ENCODE measurements around the gene MDP1. TPM values are rescaled to one million over a fixed set of nuclear protein-coding genes. Genes with fewer than 3 reads are reported as not detected.

The MDP1 gene
- 15.3 and 17.8 TPM in 2 replicates for total RNA-seq

DNA sequence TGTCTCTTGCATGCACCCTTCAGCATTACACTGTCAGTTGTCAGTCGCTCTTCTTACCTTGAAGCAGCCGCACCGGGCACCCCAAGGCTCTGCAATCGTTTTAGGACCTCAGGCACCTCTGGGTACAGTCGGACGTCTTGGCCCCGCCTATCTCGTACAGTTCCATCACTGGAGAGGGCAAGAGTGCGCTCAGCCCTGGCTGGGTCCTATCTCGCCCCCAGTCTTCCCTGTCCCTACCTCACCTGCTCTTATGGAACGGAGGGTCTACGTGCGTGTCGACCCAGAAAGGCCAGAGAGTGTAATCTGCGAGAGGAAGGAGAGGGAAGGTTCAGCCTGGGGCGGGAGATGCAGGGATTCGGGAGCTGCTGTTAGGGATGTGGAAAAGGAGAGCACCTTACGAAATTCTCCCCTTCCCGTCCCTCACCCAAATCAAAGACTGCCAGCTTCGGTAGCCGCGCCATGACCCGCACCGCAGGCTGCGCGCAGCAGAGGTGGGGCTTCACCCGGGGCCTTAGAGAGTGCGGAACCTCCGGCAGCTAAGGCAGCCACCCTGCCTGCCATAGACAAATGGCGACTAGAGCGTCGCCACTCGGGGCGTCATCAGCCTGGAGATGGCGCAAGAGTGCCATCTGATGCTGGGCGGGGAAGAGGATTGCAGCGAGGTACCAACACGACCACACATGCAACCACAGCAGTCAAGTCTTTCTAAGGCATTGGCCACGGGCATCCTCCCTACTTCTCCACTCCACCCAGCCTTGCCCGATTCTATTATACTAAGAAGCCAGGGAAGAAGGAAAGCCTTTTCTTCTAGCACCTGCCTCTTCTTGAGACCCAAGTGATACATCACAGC, at the start of gene MDP1:
Gene MDP1, minus strand, starts transcription at position 572 of the 850 bp plus-strand sequence. Its CDS starts 111 bp downstream, at position 461.

DNA sequence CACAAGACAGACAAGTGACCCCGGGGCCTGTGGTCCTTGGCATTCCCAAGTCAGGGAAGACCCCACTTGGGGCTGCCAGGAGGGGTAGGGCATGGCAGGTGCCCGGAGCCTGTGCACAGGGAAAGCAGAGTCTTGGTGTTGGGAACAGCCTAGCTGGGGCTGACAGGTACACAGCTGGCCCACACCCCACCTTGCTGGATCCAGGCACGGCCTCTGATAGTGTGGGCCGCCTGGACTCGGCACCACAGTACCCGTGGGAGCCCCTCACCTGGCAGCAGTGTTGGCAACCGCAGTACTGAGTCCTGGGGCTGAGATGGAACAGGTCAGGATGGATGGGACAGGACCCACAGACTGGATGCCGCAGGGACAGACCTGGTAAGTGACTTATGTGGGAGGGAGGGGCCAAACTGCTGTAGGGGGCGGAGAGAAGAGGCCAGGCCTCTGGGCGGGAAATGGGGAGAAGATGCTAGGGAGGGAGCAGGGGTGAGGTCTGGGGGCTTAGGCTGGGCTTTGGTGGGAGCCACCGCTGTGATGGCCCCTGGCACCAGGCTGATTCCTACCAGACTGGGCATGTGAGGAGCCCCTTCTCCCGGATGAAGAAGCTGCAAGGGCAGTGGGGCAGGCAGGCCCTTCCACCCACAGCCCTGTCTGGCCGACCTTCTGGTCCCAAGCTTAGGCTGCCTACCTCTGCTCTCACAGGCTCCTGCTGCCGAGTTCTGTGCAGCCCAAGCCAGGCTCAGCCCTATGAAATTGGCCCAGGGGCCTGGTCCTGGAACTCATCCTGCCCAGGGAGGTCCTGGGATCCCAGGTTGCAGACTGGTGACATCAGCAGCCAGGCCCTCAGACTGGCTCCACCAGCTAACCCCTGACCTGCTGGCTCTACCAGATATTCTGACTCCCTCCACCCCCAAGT, 47.2 kb upstream of the MDP1 start, which contains the start of gene TGM1:
Gene TGM1, minus strand, starts transcription at position 357 of the 913 bp plus-strand sequence. CDS start 825 bp downstream, outside the sequence.

DNA sequence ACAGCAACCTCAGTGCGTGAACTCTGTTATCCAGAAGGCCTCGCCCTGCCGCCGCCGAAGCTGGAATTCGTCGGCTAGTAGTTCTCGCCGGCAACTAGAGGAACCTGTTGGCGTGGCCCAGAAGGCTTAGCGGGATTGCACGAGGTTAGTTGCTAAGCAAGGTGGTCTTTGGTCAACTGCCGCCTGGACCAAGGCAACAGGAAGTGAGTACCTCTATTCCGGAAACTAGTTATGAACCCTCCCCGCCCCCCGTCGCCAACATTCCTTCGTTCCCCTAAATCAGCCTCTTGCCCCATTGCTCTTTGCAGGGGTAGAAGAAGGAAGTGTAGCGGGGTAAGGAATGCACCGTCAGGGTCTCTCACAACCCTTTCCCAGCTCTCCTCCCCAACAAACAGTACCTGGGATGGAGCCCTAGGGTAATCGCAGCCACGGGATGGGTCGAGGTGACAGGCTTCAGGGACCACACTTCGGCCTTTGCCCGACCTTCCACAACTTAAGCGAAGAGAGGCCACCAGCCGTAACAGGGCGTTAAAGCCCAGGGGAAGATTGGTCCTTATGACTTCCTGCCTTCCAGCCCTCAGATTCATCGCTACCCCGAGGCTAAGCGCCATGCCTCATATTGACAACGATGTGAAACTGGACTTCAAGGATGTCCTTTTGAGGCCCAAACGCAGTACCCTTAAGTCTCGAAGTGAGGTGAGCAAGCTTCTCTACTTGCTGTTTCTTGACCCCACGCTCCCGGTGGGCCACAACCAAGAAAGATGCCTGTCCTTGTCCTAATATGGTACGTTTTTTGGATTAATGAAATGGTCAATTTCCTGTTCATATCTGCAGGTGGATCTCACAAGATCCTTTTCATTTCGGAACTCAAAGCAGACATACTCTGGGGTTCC, 17.0 kb upstream of the MDP1 start, which contains the start of gene GMPR2:
Gene GMPR2, plus strand, starts transcription at position 285 of the 893 bp plus-strand sequence. Its CDS starts 325 bp downstream, at position 610.

DNA sequence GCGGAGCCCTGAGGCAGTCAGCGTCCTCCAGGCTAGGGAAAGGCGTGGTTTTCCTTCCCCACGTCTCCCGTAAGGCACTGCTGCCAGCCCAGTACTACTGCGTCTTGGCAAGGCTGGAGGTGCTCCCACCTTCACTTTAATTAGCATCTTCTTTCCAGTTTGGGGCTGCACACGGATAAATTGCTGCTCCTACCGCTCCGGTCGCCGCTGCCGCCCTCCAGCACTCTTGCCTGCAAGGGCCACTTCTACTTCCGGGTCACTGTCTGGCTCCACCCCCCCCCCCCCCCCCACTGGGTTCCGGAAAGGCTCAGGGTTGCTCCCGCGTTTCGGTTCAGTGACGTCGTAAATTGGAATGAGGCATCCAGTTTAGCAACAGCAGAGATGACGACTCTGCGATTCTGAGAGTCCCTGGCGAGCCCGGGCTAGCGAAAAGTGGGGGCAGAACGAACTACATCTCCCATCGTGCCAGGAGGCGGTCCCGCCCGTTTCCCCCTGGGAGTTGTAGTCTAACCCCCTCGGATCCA, 16.3 kb upstream of the MDP1 start, which contains the start of gene NEDD8:
Gene NEDD8, minus strand, starts transcription at position 247 of the 524 bp plus-strand sequence. Its CDS starts 100 bp downstream, at position 147.

DNA sequence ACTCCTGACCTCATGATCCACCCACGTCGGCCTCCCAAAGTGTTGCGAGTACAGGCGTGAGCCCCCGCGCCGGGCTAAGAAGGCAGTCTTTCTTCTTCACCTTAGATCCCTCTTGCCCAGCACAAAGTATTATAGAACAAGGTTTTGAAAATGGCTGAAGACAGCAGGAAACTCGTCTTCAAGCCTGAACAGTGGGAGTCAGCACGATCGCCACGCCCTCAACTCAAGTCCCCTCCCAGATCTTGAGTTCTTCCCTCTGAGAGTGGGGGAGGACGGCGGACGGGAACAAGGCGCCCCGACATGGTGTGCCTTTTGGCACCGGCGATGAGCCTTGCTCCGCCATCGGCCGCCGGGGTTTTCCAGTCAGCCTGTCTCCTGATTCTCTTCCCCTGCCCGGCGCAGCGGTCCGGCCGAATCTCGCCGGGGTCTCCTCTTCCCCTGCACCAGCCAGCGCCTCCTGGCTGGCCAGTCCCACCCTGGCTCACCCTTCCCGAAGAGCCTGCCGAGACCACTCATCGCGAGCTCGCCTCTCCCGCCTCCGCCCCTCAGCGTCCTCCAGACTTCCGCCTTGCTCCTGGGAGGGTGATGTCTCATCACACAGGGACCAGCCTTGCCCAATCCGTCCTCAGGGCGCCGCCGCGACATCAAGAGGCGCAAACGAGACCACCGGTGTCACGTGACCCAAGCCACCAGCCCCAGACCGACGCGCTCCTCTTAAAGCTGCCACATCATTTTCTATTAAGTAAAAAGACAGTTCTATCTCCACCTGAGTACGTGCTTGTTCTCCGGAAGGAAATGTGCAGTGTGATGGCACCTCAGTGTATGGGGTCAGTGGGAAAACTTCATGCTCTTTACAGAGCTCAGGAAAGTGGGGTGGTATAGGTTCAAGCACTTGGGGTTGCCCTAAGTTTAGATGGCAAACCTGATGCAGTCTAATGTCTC, 2.7 kb downstream of the MDP1 start, which contains the start of gene CHMP4A:
Gene CHMP4A, minus strand, starts transcription at position 565 of the 942 bp plus-strand sequence. Its CDS starts 49 bp downstream, at position 516.

DNA sequence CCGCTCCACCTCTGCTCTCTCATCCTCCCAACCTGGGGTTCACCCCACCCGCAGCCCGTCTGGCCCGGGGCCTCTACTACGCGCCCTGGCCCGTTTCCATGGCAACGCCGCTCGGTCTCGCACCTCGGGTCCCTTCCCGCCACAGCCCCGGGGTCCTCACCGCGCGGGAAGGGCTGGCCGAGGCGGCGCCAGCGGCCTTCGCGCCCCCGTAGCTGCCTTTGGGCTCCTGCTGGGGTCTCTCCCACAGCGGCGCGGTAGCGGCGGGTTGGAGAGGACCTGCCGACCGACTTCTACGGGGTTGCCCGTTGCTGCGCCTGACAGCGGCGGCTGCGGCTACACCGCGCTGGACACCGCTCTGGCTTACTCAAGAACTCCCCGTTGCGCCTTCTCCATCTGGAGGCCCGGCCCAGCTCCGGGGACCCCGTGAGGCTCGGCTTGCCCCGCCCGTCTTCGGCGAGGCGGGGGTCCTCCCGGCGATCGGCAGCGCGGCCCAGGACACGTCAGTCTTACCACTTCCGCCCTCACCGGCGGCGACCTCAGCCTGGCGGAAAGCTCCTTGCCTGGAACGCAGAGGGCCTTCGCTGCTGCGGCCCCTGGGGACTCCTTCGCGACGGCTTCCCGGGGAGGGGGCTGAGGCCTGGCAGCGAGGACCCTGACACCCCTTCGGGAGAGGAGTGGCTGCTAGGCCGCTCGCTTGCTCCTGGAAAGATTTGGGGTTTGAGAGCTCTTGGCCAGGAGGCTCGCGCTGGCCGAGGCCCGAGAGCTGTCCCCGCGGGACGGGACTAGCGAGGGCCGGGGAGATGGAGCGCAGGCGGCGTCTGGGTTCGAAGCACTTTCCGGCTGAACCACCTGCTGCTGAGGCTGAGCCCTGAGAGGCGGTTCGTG, 20.4 kb downstream of the MDP1 start, which contains the start of gene TM9SF1:
Gene TM9SF1, minus strand, starts transcription at position 256 of the 885 bp plus-strand sequence. CDS start 422 bp downstream, outside the sequence.

DNA sequence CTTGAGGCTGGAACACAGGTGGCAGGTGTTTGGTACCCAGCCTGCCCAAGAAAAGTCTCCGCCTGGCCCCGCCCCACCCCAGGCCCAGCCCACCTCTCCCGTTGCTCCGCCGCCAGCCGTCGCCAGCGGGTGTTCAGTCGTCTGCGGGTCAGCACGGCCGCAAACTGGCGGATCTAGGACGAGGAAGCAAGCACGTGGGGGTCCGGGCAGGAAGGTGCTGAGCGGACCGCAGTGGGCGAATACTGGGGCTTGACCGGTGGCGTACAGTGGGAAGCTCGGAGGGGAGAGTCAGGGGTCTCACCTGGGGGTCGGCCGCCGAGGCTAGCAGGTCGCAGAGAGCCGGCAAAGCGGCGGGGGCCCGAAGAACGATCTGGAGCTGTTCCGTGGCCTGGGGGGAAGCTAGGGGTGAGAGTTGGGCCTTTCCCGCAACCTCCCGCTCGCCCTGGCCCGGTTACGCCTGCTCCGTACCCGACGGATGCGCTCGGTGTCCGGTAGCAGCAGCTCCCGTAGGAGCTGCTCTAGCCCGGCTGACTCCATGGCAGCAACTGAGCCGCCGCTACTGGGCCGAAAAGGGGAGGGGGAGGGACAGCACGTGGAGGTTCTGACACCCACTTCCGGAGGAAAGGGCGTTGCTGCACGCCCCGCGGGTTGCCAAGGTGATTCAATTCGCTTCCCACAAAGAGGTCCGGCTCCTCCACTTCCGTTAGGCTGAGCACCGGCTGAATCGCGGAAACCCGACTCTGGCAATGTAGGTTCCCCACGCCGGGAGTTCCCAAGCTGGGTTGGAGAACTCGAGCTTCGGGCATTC, 27.4 kb downstream of the MDP1 start, which contains the start of gene IPO4:
Gene IPO4, minus strand, starts transcription at position 566 of the 808 bp plus-strand sequence. Its CDS starts 29 bp downstream, at position 537.

DNA sequence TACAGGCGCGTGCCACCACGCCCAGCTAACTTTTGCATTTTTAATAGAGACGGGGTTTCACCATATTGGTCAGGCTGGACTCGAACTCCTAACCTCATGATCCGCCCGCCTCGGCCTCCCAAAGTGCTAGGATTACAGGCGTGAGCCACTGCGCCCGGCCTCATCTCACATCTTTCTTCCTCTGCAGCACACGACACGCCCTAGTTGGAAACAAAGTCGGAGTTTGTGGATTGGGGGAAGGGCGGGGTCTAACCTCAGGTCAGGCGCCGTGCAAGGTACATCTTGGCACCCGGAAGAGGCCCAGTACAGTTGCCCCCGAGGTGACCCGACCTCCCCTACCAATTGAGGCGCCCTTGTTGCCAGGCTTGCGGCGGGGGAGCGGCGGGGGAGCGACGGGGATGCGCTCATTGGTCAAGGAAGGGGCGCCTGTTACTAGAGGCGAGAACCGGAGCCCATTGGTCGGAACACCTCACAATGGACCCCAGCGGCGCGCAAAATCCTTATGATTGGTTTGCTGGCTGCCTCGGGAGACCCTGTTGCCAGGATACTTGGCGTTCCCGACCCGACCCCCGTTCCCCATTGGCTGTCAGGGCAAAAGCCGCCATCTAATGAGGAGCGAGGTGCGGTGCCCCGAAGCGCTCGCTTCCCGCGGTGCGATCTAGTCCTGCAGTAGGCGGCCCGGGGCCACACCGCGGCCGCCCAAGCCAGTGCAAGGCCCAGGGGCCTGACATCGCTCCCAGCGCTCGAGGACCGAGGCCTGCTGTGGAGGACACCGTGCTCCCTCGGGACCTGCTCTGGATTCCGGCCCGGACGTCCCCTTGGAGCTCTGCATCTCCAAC, 44.2 kb downstream of the MDP1 start, which contains the start of gene REC8:
Gene REC8, plus strand, starts transcription at position 659 of the 839 bp plus-strand sequence. CDS start 473 bp downstream, outside the sequence.

Other genes with a start within 250 kb of the MDP1 start
- gene DHRS4L2, start 227.1 kb downstream of the MDP1 start, total RNA-seq, result 21.6 and 26.6 TPM in 2 replicates
- under 0.01 and 0.17 TPM in 2 replicates for gene CARMIL3, start 164.1 kb downstream of the MDP1 start, total RNA-seq
- gene CPNE6, start 144.5 kb downstream of the MDP1 start, total RNA-seq, result not detected in 2 replicates
- 14.5 and 17.0 TPM in 2 replicates for gene PCK2, start 121.8 kb downstream of the MDP1 start, total RNA-seq
- 58.0 and 74.9 TPM in 2 replicates for gene DCAF11, start 101.3 kb downstream of the MDP1 start, total RNA-seq
- 0.95 and 1.0 TPM in 2 replicates for gene NRL, start 101.1 kb downstream of the MDP1 start, total RNA-seq
- 0.16 TPM in 1 of 2 replicates, not detected in the other for gene FITM1, start 85.4 kb downstream of the MDP1 start, total RNA-seq
- gene PSME1, start 79.9 kb downstream of the MDP1 start, total RNA-seq, result 93.1 and 102 TPM in 2 replicates
- 11.9 and 13.9 TPM in 2 replicates for gene EMC9, start 74.5 kb downstream of the MDP1 start, total RNA-seq
- gene PSME2, start 69.5 kb downstream of the MDP1 start, total RNA-seq, result 60.0 and 106 TPM in 2 replicates
- 22.2 and 25.8 TPM in 2 replicates for gene RNF31, start 68.6 kb downstream of the MDP1 start, total RNA-seq
- 101 and 116 TPM in 2 replicates for gene IRF9, start 54.8 kb downstream of the MDP1 start, total RNA-seq
- gene REC8, start 44.0 kb downstream of the MDP1 start, total RNA-seq, result 0.77 and 1.4 TPM in 2 replicates
- 24.0 and 24.3 TPM in 2 replicates for gene IPO4, start 27.2 kb downstream of the MDP1 start, total RNA-seq
- gene TM9SF1, start 20.6 kb downstream of the MDP1 start, total RNA-seq, result 50.9 and 54.5 TPM in 2 replicates
- 0.16 TPM in 1 of 2 replicates, not detected in the other for gene TSSK4, start 10.4 kb downstream of the MDP1 start, total RNA-seq
- 18.6 and 23.8 TPM in 2 replicates for gene CHMP4A, start 2.6 kb downstream of the MDP1 start, total RNA-seq
- 277 and 335 TPM in 2 replicates for gene NEDD8, start 16.3 kb upstream of the MDP1 start, total RNA-seq
- 118 and 120 TPM in 2 replicates for gene GMPR2, start 16.9 kb upstream of the MDP1 start, total RNA-seq
- gene TINF2, start 26.6 kb upstream of the MDP1 start, total RNA-seq, result 36.6 and 48.1 TPM in 2 replicates
- 0.16 and 0.86 TPM in 2 replicates for gene TGM1, start 47.1 kb upstream of the MDP1 start, total RNA-seq
- gene RABGGTA, start 55.5 kb upstream of the MDP1 start, total RNA-seq, result 16.9 and 18.7 TPM in 2 replicates
- gene DHRS1, start 83.7 kb upstream of the MDP1 start, total RNA-seq, result 11.2 and 14.7 TPM in 2 replicates
- 13.4 and 13.9 TPM in 2 replicates for gene NOP9, start 83.8 kb upstream of the MDP1 start, total RNA-seq
- gene CIDEB, start 91.9 kb upstream of the MDP1 start, total RNA-seq, result 1.3 and 1.4 TPM in 2 replicates
- gene LTB4R2, start 94.1 kb upstream of the MDP1 start, total RNA-seq, result 1.9 and 2.7 TPM in 2 replicates
- 0.94 and 1.1 TPM in 2 replicates for gene LTB4R, start 95.4 kb upstream of the MDP1 start, total RNA-seq
- gene ADCY4, start 119.0 kb upstream of the MDP1 start, total RNA-seq, result 1.4 and 9.3 TPM in 2 replicates
- 2.5 and 6.2 TPM in 2 replicates for gene RIPK3, start 123.9 kb upstream of the MDP1 start, total RNA-seq
- gene NFATC4, start 152.1 kb upstream of the MDP1 start, total RNA-seq, result 74.6 and 97.9 TPM in 2 replicates
- 17.5 and 19.7 TPM in 2 replicates for gene NYNRIN, start 182.9 kb upstream of the MDP1 start, total RNA-seq
- 3.5 and 4.8 TPM in 2 replicates for gene CBLN3, start 213.6 kb upstream of the MDP1 start, total RNA-seq
- gene KHNYN, start 213.9 kb upstream of the MDP1 start, total RNA-seq, result 42.2 and 44.9 TPM in 2 replicates
- 7.5 and 10.6 TPM in 2 replicates for gene SDR39U1, start 226.7 kb upstream of the MDP1 start, total RNA-seq